ENCODE data around the gene HCN4. TPM values are rescaled to one million over a fixed set of nuclear protein-coding genes. Genes with fewer than 3 reads are reported as not detected.
"Not testable (repeated sequence)": the region's sequence is repeated elsewhere in the genome, so short reads cannot be mapped to it uniquely, and the experiment has no call there.

The HCN4 gene
- total and polyA plus RNA-seq, 4 donors = not detected

- peaks cover 0 to 19% (median 12%) of the 10 kb centered on the region in 4 donors for H3K36me3 ChIP-seq (ENCODE audit: control insufficient read depth in 4 of 4, insufficient read depth in 3 of 4, low read depth in 1 of 4, low read length in 3 of 4)
- no peaks in the 10 kb centered on the region for H3K27me3 ChIP-seq (ENCODE audit: control insufficient read depth in 4 of 4, insufficient read depth in 4 of 4, low read length in 3 of 4)
- no peak overlapping the region for H3K27ac ChIP-seq (ENCODE audit: low read depth in 1 of 2, low read length in 2 of 2)
- no peak for DNase-seq (ENCODE audit: low spot score)
- H3K4me3 ChIP-seq (ENCODE audit: low read depth in 1 of 3, low read length in 3 of 3) = no peak overlapping the region
- WGBS = 84% methylated on average over 12 of the region's 12 CpGs
- peak; percentile 23 for TF ChIP-seq CTCF (IDR thresholded peaks at IDR 0.05; ENCODE audit: low read depth, low read length, missing input control)
- no peak for TF ChIP-seq HNF4A (conservative IDR thresholded peaks at IDR 0.05)
- TF ChIP-seq RAD21 (IDR thresholded peaks at IDR 0.05) = peak; percentile 56 to 67
- H3K9ac ChIP-seq (ENCODE audit: low read depth in 1 of 2, low read length in 2 of 2) = no peak overlapping the region
- H3K4me1 ChIP-seq (ENCODE audit: control insufficient read depth in 4 of 4, insufficient read depth in 4 of 4, low read length in 3 of 4) = no peaks in the 10 kb centered on the region
- H3K9me3 ChIP-seq (ENCODE audit: control insufficient read depth in 4 of 4, low read length in 3 of 4) = no peaks in the 10 kb centered on the region
Measured at GRCh38 chr15:73305331-73306211, 63.2 kb downstream of the HCN4 start.

DNA sequence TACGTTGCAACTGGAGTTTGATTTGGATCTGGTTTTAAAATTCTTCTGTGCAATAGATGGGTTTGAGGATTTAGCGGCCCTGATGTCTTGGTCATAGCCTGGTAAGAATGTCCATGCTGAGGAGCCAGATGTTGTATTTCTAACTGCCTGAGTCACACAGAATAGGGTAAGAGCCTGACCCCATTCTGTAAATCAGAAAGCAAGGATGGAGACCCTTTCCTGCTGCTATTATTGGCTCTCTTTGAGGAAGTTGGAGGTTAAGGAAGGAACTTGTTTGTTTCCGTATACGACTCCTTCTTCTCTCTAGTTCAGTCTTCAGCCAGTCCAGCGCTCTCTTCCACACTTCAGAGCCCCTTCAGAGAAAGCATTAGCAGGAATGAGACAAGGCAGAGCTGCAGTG lies 65.1 kb downstream of the HCN4 start:
- TF ChIP-seq RXRA (IDR thresholded peaks at IDR 0.05) (no peak), HNF4A (conservative IDR thresholded peaks at IDR 0.05) (no peak), EGR1 (IDR thresholded peaks at IDR 0.05; ENCODE audit: low read depth in 2 of 2) (no peak), JUND (IDR thresholded peaks at IDR 0.05) (no peak), NR2F2 (IDR thresholded peaks at IDR 0.05) (no peak), YY1 (IDR thresholded peaks at IDR 0.05) (no peak), GABPA (IDR thresholded peaks at IDR 0.05 in 1 of 2, conservative IDR thresholded peaks at IDR 0.05 in 1 of 2) (no peak), ATF3 (IDR thresholded peaks at IDR 0.05) (no peak), FOXA2 (IDR thresholded peaks at IDR 0.05) (no peak), SP1 (IDR thresholded peaks at IDR 0.05) (no peak), FOXA1 (IDR thresholded peaks at IDR 0.05) (no peak), MAX (IDR thresholded peaks at IDR 0.05) (no peak), HNF4G (IDR thresholded peaks at IDR 0.05) (no peak), RAD21 (IDR thresholded peaks at IDR 0.05) (no peak), CTCF (IDR thresholded peaks at IDR 0.05; ENCODE audit: low read depth, low read length, missing input control) (no peak), ZBTB33 (IDR thresholded peaks at IDR 0.05) (no peak), TAF1 (conservative IDR thresholded peaks at IDR 0.05) (no peak)
- TF ChIP-seq, protein P1, sequence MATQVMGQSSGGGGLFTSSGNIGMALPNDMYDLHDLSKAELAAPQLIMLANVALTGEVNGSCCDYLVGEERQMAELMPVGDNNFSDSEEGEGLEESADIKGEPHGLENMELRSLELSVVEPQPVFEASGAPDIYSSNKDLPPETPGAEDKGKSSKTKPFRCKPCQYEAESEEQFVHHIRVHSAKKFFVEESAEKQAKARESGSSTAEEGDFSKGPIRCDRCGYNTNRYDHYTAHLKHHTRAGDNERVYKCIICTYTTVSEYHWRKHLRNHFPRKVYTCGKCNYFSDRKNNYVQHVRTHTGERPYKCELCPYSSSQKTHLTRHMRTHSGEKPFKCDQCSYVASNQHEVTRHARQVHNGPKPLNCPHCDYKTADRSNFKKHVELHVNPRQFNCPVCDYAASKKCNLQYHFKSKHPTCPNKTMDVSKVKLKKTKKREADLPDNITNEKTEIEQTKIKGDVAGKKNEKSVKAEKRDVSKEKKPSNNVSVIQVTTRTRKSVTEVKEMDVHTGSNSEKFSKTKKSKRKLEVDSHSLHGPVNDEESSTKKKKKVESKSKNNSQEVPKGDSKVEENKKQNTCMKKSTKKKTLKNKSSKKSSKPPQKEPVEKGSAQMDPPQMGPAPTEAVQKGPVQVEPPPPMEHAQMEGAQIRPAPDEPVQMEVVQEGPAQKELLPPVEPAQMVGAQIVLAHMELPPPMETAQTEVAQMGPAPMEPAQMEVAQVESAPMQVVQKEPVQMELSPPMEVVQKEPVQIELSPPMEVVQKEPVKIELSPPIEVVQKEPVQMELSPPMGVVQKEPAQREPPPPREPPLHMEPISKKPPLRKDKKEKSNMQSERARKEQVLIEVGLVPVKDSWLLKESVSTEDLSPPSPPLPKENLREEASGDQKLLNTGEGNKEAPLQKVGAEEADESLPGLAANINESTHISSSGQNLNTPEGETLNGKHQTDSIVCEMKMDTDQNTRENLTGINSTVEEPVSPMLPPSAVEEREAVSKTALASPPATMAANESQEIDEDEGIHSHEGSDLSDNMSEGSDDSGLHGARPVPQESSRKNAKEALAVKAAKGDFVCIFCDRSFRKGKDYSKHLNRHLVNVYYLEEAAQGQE (IDR thresholded peaks at IDR 0.05) = no peak
- H3K4me1 ChIP-seq (ENCODE audit: control insufficient read depth in 4 of 4, insufficient read depth in 4 of 4, low read length in 3 of 4) = no peaks in the 10 kb centered on the region
- peaks cover 0 to 22% (median 13%) of the 10 kb centered on the region in 4 donors for H3K36me3 ChIP-seq (ENCODE audit: control insufficient read depth in 4 of 4, insufficient read depth in 3 of 4, low read depth in 1 of 4, low read length in 3 of 4)
- H3K4me3 ChIP-seq (ENCODE audit: low read depth in 1 of 3, low read length in 3 of 3) = no peak overlapping the region
- H3K9ac ChIP-seq (ENCODE audit: low read depth in 1 of 2, low read length in 2 of 2) = no peak overlapping the region
- H3K27me3 ChIP-seq (ENCODE audit: control insufficient read depth in 4 of 4, insufficient read depth in 4 of 4, low read length in 3 of 4) = no peaks in the 10 kb centered on the region
- no peak overlapping the region for H3K27ac ChIP-seq (ENCODE audit: low read depth in 1 of 2, low read length in 2 of 2)
- no peaks in the 10 kb centered on the region for H3K9me3 ChIP-seq (ENCODE audit: control insufficient read depth in 4 of 4, low read length in 3 of 4)
- DNase-seq (ENCODE audit: low spot score) = no peak
- 72% methylated on average over 5 of the region's 5 CpGs for WGBS

- H3K27me3 ChIP-seq (ENCODE audit: control insufficient read depth in 4 of 4, insufficient read depth in 4 of 4, low read length in 3 of 4); H3K9ac ChIP-seq (ENCODE audit: low read depth in 1 of 2, low read length in 2 of 2); H3K9me3 ChIP-seq (ENCODE audit: control insufficient read depth in 4 of 4, low read length in 3 of 4); DNase-seq (ENCODE audit: low spot score); H3K4me3 ChIP-seq (ENCODE audit: low read depth in 1 of 3, low read length in 3 of 3); H3K27ac ChIP-seq (ENCODE audit: low read depth in 1 of 2, low read length in 2 of 2); H3K4me1 ChIP-seq (ENCODE audit: control insufficient read depth in 4 of 4, insufficient read depth in 4 of 4, low read length in 3 of 4): not testable (repeated sequence)
- 94% methylated on average over 11 of the region's 11 CpGs for WGBS
- H3K36me3 ChIP-seq (ENCODE audit: control insufficient read depth in 4 of 4, insufficient read depth in 3 of 4, low read depth in 1 of 4, low read length in 3 of 4) = peaks cover 0 to 25% (median 13%) of the 10 kb centered on the region in 4 donors
Measured at GRCh38 chr15:73300286-73300685, 68.5 kb downstream of the HCN4 start.
